Testis (tissue), 3 donors: ENCODE results near the gene TNFAIP8. TPM values are rescaled to one million over a fixed set of nuclear protein-coding genes. Genes with fewer than 3 reads are reported as not detected.
A peak's percentile ranks its signal among the peaks of the same experiment; 100 is the strongest.
"Not testable (repeated sequence)": the region's sequence is repeated elsewhere in the genome, so short reads cannot be mapped to it uniquely, and the experiment has no call there.

Source experiments
- DNase-seq: peaks from one replicate; pipeline ENCODE4 v3.0.0-alpha.2; 2019
- H3K27ac ChIP-seq, 2 donors: fragments of 200-600 bp; sonication (generic); one replicate each; pipeline ENCODE4 v1.5.1; 2019
- H3K27me3 ChIP-seq: fragments of 200-600 bp; sonication (generic); one replicate; pipeline ENCODE4 v1.5.1; 2019
- H3K36me3 ChIP-seq: fragments of 200-600 bp; sonication (generic); one replicate; pipeline ENCODE4 v1.5.1; 2017; ENCODE audit warnings: low read depth; ENCODE audit errors: missing control alignments
- H3K4me1 ChIP-seq: fragments of 200-600 bp; sonication (generic); one replicate; pipeline ENCODE4 v1.5.1; 2019
- H3K4me3 ChIP-seq, 2 donors: fragments of 200-600 bp; sonication (generic); one replicate each; pipeline ENCODE4 v1.5.1; 2017 to 2019
- H3K9me3 ChIP-seq: fragments of 200-600 bp; sonication (generic); one replicate; pipeline ENCODE4 v1.5.1; 2017
- POLR2A ChIP-seq: fragments of 450-650 bp; IDR thresholded peaks from one replicate; pipeline ENCODE4 v1.6.1; 2017; ENCODE audit warnings: antibody characterized with exemption, mild to moderate bottlenecking, moderate library complexity
- WGBS, 2 donors: methylation state at CpG; one replicate each; pipeline ENCODE4 v1.1.5; 2018; 5-methylcytosine and 5-hydroxymethylcytosine counted together
- intact Hi-C: fragments of 100-400 bp; cut with DNase I; formaldehyde crosslinking; loops from one replicate; pipeline ENCODE4 v1.15.1; 2023; ENCODE audit warnings: low total_unique reads
- polyA plus RNA-seq: library from polyadenylated mRNA; stranded (reverse); fragments of 350-450 nt; fragmentation: Illumina TruSeq; extraction: RNeasy Lipid Tissue Mini Kit (QIAGEN cat#74804); gene quantifications from one replicate; pipeline ENCODE4 v1.2.3, GENCODE V29; 2014; ENCODE audit warnings: low read depth, low replicate concordance; ENCODE audit not compliant: insufficient read depth
- total RNA-seq, 2 donors: library from RNA; depleted of rRNA; stranded (reverse); fragments of >200 nt; gene quantifications; one replicate each; pipeline ENCODE4 v1.2.3, GENCODE V29; 2016
- TF ChIP-seq, protein P1 (sequence below), 3 experiments: fragments of 450-650 bp in 2 of 3; fragments of 200-600 bp in 1 of 3; sonication (generic) in 1 of 3; IDR thresholded peaks; one replicate each; pipeline ENCODE4 v1.5.1; 2016 to 2019; ENCODE audit warnings: antibody characterized with exemption in 3 of 3, mild to moderate bottlenecking in 2 of 3, moderate library complexity in 1 of 3

Gene TNFAIP8
- total and polyA plus RNA-seq, 3 donors from 2014 or later = 6.3 to 14.0 (median 8.2) TPM

DNA sequence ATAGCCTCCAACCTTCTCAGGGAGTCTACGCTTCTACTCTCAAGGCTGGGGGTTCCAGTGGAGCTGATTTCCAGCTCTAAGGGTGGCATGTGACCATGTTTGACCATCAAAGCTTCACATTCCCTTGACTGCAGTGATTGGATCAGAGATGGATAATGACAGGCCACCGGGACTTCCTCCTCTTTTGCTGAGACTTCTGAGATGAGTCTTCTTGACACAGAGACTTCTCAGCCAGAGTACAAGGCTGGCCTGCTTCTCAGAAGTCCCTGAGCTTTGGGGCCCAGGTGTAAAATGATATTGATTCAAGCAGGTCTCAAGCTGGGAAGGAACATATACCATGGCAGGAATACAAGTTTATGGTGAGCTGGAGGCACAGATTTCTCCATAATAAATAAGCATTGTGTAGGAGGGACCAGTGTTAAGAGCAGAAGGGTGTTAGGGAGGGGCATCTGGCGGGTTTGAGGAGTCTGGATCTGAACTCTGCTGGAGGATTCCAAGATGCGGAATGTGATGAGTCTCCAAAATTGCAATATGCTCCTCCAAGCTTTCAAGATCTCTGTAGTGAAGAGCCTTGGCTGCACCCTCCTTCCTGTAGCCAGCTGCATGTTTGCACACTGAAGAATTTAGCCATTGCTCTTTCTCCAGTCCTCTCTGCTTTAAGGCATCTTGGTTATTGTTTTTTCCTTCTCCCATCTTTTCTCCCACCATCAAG, 54.8 kb downstream of the TNFAIP8 start:
- Histone ChIP-seq H3K36me3 (no peaks in the 10 kb centered on the region), H3K4me1 (no peaks in the 10 kb centered on the region), H3K27ac (no peak overlapping the region), H3K9me3 (no peaks in the 10 kb centered on the region), H3K27me3 (no peaks in the 10 kb centered on the region), H3K4me3 (no peak overlapping the region)
- WGBS, 2 donors = 93 to 94% methylated on average over 4 of the region's 4 CpGs
- intact Hi-C loops = loop anchor here (5.0 to 10.0 kb wide), 2 partner anchors 396 to 423 kb away; partner anchors contain the start of gene DTWD2
- DNase-seq = no peak
- TF ChIP-seq, protein P1, sequence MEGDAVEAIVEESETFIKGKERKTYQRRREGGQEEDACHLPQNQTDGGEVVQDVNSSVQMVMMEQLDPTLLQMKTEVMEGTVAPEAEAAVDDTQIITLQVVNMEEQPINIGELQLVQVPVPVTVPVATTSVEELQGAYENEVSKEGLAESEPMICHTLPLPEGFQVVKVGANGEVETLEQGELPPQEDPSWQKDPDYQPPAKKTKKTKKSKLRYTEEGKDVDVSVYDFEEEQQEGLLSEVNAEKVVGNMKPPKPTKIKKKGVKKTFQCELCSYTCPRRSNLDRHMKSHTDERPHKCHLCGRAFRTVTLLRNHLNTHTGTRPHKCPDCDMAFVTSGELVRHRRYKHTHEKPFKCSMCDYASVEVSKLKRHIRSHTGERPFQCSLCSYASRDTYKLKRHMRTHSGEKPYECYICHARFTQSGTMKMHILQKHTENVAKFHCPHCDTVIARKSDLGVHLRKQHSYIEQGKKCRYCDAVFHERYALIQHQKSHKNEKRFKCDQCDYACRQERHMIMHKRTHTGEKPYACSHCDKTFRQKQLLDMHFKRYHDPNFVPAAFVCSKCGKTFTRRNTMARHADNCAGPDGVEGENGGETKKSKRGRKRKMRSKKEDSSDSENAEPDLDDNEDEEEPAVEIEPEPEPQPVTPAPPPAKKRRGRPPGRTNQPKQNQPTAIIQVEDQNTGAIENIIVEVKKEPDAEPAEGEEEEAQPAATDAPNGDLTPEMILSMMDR (IDR thresholded peaks at IDR 0.05) = no peak
- no peak for TF ChIP-seq POLR2A

DNA sequence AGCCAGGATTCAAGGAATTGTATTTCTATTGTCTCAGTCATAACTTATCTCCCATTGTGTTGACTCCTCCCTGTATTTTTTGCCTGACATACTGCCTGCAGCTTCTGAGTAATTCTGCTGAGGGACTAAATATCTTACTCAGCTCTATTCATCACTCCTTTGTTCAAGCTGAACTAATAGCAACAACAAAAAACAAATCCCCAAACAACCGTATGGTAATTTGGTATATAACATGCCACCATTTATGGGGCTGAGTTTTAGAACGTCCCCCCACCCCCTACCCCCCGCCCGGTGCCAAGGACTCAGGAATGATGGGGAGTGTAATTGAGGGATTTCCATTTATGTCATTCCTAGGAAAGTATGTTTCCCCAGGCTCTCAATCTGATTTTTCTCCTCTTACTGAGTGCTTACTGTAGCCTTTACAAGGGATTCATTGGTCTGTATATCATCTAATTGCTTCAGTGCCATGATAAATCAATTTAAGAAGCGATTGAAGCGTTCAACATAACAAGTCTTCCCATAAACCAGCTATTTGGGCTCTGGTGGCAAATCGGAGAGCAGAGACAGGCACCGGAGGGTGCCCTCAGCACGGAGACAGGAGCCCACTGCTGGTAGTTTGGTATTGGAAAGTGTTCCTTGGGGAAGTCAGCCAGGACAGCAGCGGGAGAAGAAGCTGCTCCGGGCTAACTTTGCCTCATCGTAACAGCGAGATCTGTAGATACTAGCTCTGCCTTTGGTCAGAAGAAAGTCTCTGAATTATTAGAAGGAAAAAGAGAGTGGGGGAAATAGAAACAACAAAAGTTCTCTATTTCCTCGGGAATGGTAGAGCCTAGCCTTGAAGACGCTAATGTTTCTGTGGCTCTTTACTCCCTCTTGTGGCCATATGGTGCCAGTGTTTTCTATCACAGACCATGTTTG, 55.8 kb downstream of the TNFAIP8 start:
- Histone ChIP-seq H3K27me3 (no peaks in the 10 kb centered on the region), H3K4me1 (no peaks in the 10 kb centered on the region), H3K36me3 (no peaks in the 10 kb centered on the region), H3K9me3 (no peaks in the 10 kb centered on the region), H3K4me3 (peak overlapping the region; percentile 23 to 27), H3K27ac (peak overlapping the region in 1 of 2 donors; percentile 20)
- peak; percentile 77 for DNase-seq
- WGBS, 2 donors = 9 to 10% methylated on average over 14 to 15 of the region's 15 CpGs
- TF ChIP-seq POLR2A = no peak
- TF ChIP-seq, protein P1 (IDR thresholded peaks at IDR 0.05) = peak; percentile 92 to 95 (median 95)
- intact Hi-C loops = loop anchor here (5.0 to 10.0 kb wide), 2 partner anchors 397 to 424 kb away; partner anchors contain the start of gene DTWD2

DNA sequence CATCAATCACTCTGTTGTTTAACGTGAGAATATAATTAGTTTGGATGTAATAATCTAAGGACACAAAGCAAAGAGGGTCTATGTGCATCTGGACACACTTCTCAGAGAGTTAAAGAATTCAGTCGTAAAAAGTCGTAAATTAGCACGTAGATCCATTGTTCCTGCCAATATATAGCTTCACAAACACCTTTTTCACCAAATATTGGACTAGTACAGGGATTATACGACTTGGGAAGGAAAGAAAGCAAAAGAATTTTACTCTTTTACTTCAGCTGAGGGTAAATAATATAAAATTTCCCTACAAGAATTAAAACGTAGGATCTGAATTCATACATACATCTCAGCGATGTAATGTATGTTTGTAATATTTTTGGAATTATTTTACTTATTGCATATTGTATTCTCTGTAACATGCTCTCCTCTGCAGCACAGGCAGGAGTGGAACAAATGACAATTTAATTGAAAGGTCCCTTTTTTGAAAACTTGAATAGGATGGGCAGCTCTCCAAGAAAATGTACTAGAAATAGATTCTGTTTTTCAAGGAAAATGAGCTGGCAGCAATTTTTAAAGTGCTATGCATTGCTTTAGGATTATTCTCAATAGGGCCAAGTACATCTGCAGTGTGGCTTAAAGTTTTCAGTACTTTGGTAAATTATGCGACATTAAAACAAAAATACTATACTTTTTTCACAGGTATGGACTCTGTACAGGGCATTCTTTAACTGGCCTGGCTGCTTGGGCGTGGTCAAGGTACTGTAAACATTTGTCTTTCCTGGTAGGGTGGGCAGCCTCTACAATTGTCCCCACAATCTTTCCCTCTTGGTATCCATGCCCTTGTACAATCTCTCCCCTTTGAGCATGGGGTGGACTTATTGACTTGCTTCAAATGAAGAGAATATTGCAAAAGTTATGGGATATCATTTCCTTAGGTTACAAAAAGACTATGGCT, 56.7 kb downstream of the TNFAIP8 start:
- H3K27ac ChIP-seq = no peak overlapping the region
- no peak for DNase-seq
- intact Hi-C loops = loop anchor here (5.0 to 10.0 kb wide), 2 partner anchors 398 to 425 kb away; partner anchors contain the start of gene DTWD2
- H3K36me3 ChIP-seq = no peaks in the 10 kb centered on the region
- H3K4me3 ChIP-seq = peak overlapping the region in 1 of 2 donors; percentile 27
- no peak for TF ChIP-seq POLR2A
- TF ChIP-seq, protein P1 (IDR thresholded peaks at IDR 0.05) = no peak
- 33% methylated on average over 9 of the region's 9 CpGs for WGBS, 2 donors
- H3K4me1 ChIP-seq = no peaks in the 10 kb centered on the region
- no peaks in the 10 kb centered on the region for H3K9me3 ChIP-seq
- H3K27me3 ChIP-seq = no peaks in the 10 kb centered on the region

DNA sequence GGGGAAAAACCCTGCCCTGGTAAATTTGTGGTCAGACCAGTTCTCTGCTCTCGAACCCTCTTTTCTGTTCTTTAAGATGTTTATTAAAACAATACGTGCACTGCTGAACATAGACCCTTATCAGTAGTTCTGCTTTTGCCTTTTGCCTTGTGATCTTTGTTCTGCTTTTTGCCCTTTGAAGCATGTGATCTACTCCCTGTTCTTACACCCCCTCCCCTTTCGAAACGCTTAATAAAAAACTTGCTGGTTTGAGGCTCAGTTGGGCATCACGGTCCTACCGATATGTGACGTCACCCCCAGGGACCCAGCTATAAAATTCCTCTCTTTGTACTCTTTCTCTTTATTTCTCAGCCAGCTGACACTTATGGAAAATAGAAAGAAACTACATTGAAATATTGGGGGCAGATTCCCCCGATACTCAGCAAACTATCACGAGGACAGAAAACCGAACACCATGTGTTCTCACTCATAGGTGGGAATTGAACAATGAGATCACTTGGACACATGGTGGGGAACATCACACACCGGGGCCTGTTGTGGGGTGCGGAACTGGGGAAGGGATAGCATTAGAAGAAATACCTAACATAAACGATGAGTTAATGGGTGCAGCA, 58.4 kb downstream of the TNFAIP8 start:
- H3K4me1 ChIP-seq, H3K27me3 ChIP-seq, H3K27ac ChIP-seq, H3K9me3 ChIP-seq, H3K36me3 ChIP-seq, DNase-seq, H3K4me3 ChIP-seq: not testable (repeated sequence)
- 87 to 90% methylated on average over 13 of the region's 13 CpGs for WGBS, 2 donors
- intact Hi-C loops = loop anchor here (5.0 to 10.0 kb wide), 2 partner anchors 399 to 427 kb away; partner anchors contain the start of gene DTWD2
